Esophagus muscularis mucosa (tissue), 4 donors: ENCODE data around the gene ZNF366.

Source experiments
- EP300 ChIP-seq: sonication (generic); formaldehyde crosslinking; IDR thresholded peaks from one replicate; pipeline ENCODE4 v1.6.1; 2017; ENCODE audit warnings: antibody characterized with exemption
- POLR2AphosphoS5 ChIP-seq, 2 donors: sonication (generic); formaldehyde crosslinking; IDR thresholded peaks; one replicate each; pipeline ENCODE4 v1.6.1; 2017; ENCODE audit warnings: antibody characterized with exemption in 2 of 2
- TF ChIP-seq, protein P1 (sequence below), 3 experiments: fragments of 200-600 bp in 2 of 3; fragments of 450-650 bp in 1 of 3; sonication (generic) in 2 of 3; IDR thresholded peaks; one replicate each; pipeline ENCODE4 v1.5.1; 2017 to 2019; ENCODE audit warnings: antibody characterized with exemption in 3 of 3, mild to moderate bottlenecking in 2 of 3, moderate library complexity in 1 of 3

DNA sequence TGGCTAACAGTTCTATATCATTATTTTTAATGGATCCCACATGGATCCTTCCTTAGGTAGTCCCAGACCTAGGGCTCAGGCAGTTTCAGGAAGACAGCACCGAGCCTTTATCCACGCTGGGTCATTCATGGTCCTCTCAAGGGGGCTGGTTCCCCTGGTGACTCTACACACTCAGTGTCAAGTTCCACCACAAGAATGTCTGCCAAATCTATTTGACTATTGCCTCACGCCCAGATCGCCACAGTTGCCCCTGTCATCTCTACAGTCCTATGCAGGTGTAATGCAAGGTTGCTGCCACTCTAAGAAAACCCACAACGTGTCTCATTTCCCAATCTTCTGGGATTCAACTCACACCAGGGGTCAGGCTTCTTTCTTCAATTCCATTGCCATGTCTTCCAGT is 8.0 kb upstream of the ZNF366 start:
- TF ChIP-seq POLR2AphosphoS5 (IDR thresholded peaks at IDR 0.05), result no peak
- TF ChIP-seq EP300, result no peak
- TF ChIP-seq, protein P1, sequence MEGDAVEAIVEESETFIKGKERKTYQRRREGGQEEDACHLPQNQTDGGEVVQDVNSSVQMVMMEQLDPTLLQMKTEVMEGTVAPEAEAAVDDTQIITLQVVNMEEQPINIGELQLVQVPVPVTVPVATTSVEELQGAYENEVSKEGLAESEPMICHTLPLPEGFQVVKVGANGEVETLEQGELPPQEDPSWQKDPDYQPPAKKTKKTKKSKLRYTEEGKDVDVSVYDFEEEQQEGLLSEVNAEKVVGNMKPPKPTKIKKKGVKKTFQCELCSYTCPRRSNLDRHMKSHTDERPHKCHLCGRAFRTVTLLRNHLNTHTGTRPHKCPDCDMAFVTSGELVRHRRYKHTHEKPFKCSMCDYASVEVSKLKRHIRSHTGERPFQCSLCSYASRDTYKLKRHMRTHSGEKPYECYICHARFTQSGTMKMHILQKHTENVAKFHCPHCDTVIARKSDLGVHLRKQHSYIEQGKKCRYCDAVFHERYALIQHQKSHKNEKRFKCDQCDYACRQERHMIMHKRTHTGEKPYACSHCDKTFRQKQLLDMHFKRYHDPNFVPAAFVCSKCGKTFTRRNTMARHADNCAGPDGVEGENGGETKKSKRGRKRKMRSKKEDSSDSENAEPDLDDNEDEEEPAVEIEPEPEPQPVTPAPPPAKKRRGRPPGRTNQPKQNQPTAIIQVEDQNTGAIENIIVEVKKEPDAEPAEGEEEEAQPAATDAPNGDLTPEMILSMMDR (IDR thresholded peaks at IDR 0.05), result no peak
